Stimulated activated CD4-positive, alpha-beta T cell treated with anti-CD3 and anti-CD28 coated beads, Interleukin-4, amount 100 ng/mL, for 4 hours (primary cell): ENCODE data around the gene PBX1.

Experiments used
- DNase-seq, 2 experiments: peaks; one replicate each; pipeline ENCODE4 v3.0.0-alpha.2; 2020

Gene PBX1

DNA sequence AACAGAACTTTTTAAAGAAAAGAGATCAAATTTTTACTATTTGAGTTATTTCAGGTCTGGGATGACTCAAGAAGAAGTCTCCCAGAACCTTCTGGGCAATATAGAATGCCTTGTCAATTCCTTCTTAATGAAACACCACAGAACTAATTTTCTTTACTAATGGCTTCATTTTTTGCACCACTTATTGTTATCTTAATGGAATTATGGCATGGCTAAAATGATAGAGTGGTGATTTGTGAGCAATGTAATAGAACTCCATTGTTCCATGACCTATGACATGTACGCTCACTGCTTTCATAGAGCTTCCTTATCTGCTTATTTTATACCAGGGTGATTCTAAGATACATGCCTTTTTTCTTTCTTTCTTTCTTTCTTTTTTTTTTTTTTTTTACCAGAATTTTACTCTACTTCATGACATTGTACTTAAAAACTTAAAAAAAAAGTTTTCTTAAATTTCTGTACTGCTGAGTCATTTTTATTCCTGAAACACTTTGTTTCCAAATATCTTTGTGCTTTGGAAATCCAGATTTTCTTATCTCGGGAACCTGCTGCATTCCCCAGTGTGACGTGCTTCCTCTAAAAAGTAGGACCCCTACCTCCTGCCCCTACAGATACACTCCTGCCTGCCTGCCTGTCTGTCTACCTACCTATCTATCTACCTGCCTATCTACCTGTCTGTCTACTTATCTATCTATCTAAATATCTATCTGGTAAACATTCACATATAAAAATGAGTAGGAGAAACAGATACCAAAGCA is 284.9 kb downstream of the PBX1 start:
- DNase-seq: no peak

DNA sequence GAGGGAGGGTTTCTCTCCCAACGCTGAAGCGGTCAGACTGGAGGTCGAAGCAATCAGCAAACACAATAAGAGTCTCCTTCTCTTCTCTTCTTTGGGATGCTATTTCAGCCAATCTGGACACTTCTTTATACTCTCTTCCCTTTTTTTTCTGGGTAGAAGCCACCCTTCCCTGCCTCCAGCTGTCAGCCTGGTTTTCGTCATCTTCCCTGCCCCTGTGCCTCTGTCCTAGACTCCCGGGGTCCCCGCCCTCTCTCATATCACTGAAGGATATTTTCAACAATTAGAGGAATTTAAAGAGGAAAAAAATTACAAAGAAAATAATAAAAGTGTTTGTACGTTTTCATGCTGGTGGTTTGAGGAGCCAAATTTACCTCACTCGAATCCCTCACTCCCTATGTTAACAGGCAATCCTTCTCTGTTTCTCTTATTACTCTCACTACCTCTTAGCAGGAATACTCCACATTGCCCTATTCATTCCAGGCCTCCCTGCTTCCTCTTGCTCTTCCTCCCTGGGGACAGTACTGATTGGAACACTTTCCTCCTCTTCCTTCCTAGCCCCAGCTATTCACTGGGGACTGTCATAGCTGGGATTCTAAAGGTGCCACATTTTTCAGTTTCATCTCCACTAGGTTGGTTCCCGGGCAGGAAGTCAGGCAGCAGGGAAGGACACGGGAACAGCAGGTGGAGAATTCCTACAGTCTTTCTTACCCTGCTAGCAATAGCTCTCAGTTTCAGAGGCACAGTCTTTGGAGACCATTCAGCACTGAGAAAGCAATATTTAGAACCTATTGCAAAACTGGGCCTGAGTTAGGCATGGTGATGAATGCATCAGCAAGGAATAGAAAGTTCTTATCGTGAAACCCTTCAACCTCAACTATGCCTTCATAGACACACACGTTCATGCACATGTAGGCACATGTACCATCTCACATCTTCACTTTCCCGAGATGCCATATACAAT is 288.0 kb downstream of the PBX1 start:
- no peak for DNase-seq

DNA sequence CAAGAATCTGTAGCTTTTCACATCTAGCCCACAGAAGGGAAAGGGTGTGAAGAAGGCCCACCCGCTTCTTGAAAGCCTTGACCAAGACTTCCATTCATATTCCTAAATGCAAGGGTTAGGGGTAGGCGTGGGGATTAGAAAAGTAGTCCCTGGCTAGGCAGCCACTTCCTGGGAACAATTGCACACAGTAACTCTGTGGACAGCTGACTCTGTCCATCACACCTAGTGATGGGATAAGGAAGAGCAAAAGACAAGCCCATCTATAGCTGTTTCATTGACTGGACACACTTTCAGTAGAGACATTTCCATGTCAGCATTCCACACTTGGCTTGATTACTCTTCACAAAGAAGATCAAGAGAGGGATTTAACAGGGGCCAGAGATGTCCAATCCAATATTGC is 294.2 kb downstream of the PBX1 start:
- no peak for DNase-seq

GRCh38 chr1:164855716-164856329 is 296.8 kb downstream of the PBX1 start:
- no peak for DNase-seq

DNA sequence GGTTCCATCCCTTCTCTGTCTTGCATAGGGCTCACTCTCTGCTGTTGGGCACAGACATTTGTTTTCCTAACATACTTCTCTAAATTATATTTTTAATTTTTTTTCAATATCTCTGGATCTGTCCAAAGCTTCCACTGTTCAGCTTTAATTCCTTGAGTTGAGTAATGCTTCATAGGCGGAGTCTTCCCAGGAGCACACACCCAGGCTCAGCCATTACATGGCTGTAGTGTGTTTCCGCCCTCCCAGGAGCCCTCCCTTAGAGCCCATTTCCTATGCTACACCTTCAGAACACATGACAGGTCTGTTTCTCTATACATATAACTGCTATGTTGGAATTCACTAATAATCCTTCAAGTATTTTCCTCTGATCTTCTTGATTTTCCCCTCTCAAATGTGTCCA is 297.4 kb downstream of the PBX1 start:
- DNase-seq: no peak

- no peak for DNase-seq
These were observed 298.5 kb downstream of the PBX1 start for GRCh38 chr1:164857439-164857838.

DNA sequence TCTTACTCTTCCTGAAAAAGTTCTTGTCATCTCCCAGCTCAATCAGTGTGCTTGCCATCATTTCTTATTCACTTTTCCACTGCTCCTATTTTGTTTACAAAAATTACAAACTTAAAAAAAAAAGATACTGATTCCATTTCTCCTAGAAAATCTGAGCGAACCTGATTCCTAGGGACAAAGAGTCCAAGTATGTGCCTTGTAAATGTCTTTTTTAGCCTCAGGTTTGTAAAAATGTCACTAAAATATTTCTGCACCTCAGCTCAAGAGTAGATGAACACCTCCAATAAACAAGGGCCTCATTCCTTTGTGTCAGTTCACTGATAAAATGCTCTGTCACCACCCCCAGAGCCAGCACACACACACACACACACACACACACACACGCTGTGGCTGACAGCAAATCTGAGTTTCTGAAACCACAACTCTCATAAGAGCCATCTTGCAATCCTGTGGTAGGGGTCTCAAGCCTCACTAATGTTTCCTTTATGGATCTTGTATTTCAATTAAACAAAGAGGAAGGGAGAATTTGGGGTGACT is 299.2 kb downstream of the PBX1 start:
- DNase-seq: no peak

DNA sequence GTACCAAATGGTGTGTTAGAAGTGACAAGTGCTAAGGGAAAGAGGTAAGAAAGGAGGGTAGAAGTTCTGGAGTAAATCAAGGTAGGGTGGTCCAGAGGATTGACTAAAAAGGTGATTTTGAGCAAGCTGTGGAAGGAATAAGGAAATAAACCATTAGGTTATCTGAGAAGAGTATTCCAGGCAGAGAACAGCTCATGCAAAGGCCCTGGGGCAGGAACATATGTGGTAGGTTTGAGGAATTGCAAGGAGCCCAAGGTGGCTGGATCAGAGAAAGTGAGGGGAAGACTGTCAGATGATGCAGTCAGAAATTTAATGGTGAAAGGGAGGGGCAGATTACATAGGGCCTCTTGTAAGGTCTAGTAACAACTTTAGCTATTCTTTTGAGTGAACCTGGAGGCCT is 302.6 kb downstream of the PBX1 start:
- DNase-seq: no peak

GRCh38 chr1:164863056-164863455 is 304.1 kb downstream of the PBX1 start:
- DNase-seq: no peak

DNA sequence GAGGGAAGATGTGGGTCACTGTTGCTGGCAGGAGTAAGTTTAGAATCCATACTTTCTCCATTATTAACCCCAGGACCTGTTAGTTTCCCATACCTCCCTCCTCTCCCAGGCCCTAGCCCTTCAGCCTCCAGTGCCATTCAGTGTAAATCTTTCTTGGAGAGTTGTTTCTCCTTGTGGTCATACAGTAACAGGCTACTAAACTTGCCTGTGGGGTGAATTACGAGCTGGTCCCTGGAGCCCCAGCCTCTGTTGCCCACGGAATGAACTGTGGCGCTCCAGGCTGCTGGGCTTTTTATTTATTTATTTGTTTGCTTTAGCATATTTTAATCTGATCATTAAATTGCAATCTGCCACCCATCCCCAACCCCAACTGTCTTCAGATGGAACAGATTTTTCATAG is 305.2 kb downstream of the PBX1 start:
- DNase-seq: no peak

GRCh38 chr1:164865385-164865784 is 306.4 kb downstream of the PBX1 start:
- no peak for DNase-seq

DNA sequence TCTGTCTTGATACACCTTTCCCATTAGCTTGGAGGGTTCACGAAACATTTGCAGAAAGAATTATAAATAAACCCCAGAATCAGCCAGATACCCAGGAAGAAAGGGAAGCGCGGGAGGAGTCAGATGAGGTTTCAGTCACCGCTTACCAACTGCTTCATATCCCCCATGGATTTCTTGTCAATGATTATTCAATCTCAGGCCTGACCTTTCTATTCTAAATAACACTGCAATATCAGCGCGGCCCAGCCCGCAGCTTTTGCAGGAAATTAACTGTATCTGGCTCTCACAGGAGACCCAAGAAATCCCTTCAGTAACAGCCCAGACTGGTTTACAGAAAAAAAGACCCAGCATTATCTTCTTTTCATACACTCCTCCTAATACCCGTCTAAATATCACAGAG is 308.6 kb downstream of the PBX1 start:
- no peak for DNase-seq

DNA sequence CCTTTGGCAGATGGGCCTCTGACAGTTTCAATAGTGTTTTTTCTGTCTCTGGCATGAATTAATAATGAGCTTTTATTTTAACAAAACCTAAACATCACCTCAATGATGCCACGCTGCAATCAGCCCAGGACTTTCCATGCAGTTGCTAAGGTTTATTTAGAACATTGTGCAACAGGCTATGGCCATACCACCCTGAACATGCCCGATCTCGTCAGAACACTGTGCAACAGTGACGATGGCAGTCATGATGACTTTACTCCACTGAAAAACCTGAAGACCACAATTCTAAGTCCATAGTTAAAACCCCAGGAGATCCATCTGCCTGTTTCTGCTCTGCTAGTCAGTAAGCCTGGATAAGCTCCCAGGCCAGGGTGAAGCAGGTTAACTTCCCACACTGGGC is 310.0 kb downstream of the PBX1 start:
- no peak for DNase-seq

- no peak for DNase-seq
These were observed 316.5 kb downstream of the PBX1 start for GRCh38 chr1:164875518-164875917.

GRCh38 chr1:164876398-164877116 is 317.6 kb downstream of the PBX1 start:
- DNase-seq: no peak

DNA sequence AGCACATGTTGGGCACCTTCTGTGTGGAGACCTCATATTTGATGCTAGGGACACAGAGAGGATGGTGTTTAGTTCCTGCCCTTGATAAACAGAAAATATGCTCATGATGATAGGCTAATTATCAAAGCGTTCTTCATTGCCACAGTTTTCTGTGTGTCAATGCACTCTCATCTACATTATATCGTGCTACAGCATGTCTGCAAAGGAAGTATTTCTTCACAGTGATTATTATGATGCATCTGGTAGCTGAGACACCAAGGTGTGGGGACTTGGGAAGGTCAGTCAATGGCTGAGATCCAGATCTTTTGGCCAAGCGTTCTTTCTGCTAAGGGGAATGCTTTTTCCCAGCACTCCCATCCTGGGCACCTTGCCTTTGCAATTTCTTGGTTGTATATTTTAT is 321.2 kb downstream of the PBX1 start:
- no peak for DNase-seq

DNA sequence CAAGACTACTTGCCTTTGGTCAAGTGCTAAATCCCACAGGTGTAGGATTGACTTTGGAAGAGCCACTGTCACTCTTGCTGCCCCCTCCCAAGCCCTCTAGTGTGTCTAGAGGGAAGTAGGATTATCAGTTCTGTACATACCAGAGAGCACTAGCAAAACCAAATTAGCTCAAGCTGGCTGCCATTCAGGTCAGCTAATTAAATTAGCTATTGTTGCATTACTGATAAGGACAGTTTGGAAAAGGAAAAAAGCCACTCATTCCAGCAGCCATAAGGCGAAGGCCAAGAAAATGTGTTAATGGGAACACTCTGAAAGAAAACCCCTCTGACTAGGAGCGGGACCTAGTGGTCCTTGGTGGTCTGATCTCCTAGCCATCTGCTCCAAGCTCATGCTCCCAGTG is 321.7 kb downstream of the PBX1 start:
- no peak for DNase-seq

DNA sequence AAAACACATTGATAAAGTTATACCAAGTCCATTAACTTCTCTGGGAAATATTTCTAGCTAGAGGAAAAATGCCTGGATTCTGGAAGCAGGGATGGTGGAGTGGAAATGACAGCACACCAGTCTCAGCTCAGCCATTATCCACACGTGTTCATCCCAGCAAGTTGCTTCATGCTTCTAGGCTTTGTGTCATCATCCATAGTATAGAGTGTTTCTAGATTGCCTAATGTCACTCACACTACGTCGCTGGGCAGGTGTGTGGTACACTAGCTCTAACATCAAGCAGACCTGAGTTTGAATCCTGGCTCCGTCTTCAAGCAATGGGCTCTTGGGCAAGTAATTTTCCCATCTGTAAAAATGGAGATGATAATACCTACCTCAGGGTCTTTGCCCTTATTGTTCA is 326.3 kb downstream of the PBX1 start:
- DNase-seq: no peak

DNA sequence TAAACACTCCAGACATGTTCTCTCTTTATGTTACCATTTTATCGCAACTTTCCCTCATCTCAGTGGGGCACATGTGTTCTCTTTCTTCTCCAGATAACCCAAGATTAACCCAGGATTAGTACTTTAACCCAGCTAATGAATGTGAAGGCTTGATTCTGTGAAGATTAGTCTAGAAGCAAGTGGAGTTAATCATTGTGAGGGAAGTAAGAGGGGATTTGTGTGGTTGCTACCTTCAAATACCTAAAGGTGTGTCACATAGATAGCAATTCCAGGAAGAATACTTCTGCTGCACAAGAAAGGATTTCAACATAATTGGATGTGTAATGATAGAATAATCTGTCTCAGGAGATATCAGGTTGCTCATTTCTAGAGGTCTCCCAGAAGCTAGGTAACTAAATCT is 327.1 kb downstream of the PBX1 start:
- DNase-seq: no peak

DNA sequence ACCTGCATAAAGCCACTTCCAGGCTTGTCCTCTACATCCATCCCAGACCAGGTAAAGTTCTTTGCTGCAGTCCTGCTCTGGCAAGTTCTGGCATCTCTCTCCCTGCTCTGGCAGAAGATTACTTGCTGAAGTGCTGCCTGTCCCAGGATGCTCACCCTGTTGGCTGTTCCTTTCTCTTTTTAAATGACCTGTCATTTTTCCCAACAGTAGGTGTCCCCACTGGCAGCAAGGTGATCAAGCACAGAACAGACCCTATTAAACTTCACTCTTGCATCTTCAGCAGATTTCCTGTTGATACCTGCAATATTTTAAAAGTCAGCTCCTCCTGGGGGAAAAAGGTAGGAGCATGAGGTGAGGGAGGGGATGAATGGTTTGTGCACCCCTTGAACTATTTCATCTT is 332.6 kb downstream of the PBX1 start:
- no peak for DNase-seq

GRCh38 chr1:164895026-164895912 is 336.3 kb downstream of the PBX1 start:
- no peak for DNase-seq

GRCh38 chr1:164901031-164901430 is 342.0 kb downstream of the PBX1 start:
- no peak for DNase-seq
